ENCODE measurements around the gene ZNF469.

GRCh38 chr16:88406096-88407041, 23.6 kb downstream of the ZNF469 start:
- TF ChIP-seq CTCF (IDR thresholded peaks at IDR 0.05) (no peak), POLR2A (IDR thresholded peaks at IDR 0.05) (no peak)

Measured in lower leg skin (tissue), 3 donors.